ENCODE data around the gene SPATA3.

GRCh38 chr2:231033147-231034132, 37.5 kb downstream of the SPATA3 start:
- no peak for TF ChIP-seq EZH2phosphoT487 (IDR thresholded peaks at IDR 0.05; ENCODE audit: low read depth, severe bottlenecking, unreplicated experiment)
- no peak for TF ChIP-seq EZH2 (IDR thresholded peaks at IDR 0.05; ENCODE audit: borderline replicate concordance)
- TF ChIP-seq CTCF (IDR thresholded peaks at IDR 0.05; ENCODE audit: poor library complexity) = no peak

Measured in hepatocyte (in vitro differentiated cells).